GM10847 (cell line): ENCODE results near the gene PXMP4.

Source experiments
- POLR2A ChIP-seq: IDR thresholded peaks from 2 replicates; pipeline ENCODE4 v1.6.1; 2011; ENCODE audit not compliant: insufficient read length; ENCODE audit errors: extremely low read depth

The PXMP4 gene

DNA sequence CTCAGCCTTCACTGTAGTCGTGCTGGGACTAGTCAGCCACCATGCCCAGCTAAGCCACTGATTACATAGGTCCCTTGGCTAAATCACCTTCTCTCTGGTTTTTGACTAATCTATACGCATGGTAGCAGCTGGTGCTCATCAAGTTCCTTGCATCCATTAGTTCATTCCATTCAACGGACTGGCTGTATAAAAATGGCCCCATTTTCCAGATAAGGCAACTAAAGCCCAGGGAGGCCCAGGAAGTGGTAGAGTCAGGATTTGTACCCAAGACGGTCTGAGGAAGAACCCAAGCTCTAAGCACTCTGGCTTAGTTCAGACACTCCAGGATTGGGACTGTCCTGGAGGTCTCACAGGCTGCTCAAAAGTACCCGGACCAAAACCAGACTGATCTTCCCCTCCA, 38.8 kb downstream of the PXMP4 start:
- TF ChIP-seq POLR2A: no peak

- no peak for TF ChIP-seq POLR2A
Measured at GRCh38 chr20:33680686-33681085, 39.4 kb downstream of the PXMP4 start.

GRCh38 chr20:33679758-33680485, 40.2 kb downstream of the PXMP4 start:
- no peak for TF ChIP-seq POLR2A

- TF ChIP-seq POLR2A: no peak
Measured at GRCh38 chr20:33677991-33678702, 42.0 kb downstream of the PXMP4 start.

- no peak for TF ChIP-seq POLR2A
Measured at GRCh38 chr20:33676652-33677645, 43.2 kb downstream of the PXMP4 start.

GRCh38 chr20:33676121-33676520, 44.0 kb downstream of the PXMP4 start:
- no peak for TF ChIP-seq POLR2A

GRCh38 chr20:33675136-33675959, 44.8 kb downstream of the PXMP4 start:
- no peak for TF ChIP-seq POLR2A

DNA sequence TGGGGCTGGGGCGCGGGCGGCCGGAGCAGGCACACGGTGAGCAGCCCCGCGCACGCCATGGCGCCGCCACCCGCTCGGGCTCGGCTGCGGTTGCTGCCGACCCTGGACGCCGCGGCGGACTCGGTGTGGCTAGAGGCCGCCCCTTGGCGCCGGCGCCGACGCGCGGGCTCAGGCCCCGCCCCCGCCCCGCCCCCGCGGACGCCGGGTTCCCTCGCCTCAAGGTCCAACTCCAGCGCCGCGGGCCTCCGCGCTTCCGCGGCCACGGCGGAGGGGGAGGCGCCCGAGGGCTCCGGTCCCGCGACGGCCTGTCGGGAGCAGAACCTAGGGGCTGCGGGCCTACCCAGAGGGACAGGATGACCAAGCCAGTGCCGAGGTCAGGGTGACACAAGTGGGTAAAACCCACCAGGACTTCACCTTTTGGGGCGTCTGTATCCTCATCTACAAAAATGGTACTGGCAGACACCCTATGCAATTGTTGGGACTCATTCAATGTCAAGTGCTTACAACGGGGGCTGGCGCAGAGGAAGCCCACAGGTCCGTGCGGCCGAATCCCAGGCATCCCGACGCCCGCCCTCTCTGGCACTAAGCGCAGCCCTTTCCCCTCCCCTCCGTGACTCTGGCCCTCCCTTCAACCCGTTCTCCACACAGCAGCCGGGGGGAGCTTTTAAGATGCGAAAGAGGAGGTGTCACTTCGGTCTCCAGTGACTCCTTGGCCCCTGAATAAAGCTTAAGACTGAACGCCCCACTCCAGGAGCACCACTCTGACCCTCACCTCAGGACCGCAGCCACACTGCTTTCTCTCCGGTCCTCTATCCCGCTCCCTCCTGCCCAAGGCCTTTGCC, 45.6 kb downstream of the PXMP4 start, which contains the start of gene NECAB3:
TSS of gene NECAB3 (minus strand) at position 135 of the 842 bp plus-strand sequence. CDS start at position 59, 76 bp downstream.
- peak; percentile 21 for TF ChIP-seq POLR2A

DNA sequence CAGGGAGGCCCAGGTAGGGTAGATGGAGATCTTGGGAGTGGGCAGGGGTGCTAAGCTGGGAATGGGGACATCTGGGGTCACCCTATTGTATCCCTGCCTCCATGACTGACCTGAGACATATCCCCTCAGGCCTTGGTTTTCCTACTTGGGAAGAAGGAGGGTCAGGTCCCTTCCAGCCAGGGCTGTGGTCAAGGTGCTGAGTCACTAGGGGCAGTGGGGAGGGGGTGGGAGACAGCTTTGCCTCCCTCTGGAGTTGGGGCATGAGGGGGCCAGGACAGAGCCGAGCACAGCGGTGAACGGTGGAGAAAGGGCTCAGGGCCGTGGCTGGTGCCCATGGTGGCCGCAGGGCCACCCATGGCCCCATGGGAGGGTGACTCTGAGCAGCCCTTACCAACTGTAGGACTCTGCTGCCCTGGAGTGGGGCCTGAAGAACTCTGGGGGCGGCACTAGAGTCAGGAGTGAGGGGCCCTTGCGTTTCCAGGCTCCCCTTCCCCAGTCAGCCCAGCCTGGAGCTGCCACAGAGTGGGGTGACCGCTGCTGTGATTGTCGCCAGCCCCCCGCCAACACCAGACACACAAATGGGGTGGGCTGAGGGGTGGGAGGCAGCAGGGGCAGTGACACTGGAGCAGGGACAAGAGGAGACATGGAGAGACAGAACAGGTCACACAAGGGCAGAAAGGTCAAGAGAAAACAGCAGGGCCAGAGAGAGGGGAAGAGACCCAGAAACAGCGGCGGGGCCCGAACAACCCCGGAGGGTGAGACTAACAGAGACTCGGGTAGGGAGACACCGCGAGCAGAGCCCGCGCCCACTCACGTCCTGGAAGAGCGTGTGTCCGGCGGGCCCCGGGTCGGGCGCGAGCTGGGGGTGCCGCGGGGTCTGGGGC, 46.5 kb downstream of the PXMP4 start:
- no peak for TF ChIP-seq POLR2A

DNA sequence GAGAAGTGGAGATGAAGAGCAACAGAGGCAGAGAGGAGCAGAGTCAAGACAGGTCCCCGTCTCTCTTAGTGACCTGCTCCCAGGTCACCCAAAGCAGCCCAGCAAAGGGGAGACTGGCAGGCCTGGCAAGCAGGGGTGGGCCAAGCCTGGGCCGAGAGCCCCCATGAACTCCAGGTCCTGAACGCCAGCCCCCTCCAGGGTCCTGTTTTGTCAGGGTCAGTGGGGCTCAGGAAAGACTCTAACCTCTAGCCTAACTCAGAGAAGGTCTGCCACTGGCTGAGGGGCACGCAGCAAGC, 47.0 kb downstream of the PXMP4 start:
- no peak for TF ChIP-seq POLR2A

DNA sequence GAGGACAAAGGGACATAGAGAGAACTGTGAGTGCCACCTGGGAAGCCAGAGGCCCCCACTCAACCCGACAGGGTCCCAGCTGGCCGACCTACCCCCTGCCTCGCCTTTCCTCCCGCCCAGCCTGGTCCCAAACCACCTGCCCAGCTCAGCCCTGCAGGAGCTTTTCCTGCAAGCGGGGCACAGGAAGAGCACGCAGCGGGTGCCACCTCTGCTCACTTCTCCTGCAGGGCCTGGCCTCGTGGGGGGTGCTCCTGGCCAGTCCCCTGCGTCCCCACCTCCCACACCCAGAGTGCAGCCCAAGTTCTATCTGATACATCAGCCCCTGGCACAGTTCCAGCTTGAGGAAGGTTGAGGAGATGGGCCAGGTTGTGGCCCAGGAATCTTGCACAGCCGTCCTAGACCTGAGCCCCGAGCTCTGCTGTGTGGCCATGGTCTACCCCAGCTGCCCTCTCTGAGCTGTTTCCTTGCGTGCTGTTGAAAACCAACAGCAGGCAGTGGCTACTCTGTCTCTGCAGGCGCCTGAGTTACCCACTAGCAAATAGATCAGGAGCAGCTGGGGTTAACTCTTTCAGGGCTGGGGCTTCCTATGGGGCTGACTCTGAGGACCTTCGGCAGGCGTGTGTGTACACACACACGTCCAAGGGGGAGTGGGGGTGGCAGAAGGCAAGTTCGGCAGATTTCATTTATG, 47.5 kb downstream of the PXMP4 start:
- TF ChIP-seq POLR2A: no peak

- TF ChIP-seq POLR2A: no peak
Measured at GRCh38 chr20:33671573-33672288, 48.4 kb downstream of the PXMP4 start.
